Retinal pigment epithelial cell (primary cell): ENCODE measurements around the gene C1orf232.

Source experiments
- DNase-seq: peaks from one replicate; pipeline ENCODE4 v3.0.0-alpha.2; 2010; ENCODE audit warnings: low read depth
- H3K4me3 ChIP-seq: 2 replicates; pipeline ENCODE4 v1.5.1; 2011; ENCODE audit warnings: mild to moderate bottlenecking, low read length, control low read depth, moderate library complexity
- TF ChIP-seq, protein P1 (sequence below): conservative IDR thresholded peaks from 2 replicates; pipeline ENCODE4 v1.5.1; 2011; ENCODE audit warnings: low read depth, low read length, control low read depth, inconsistent platforms

C1orf232 gene

DNA sequence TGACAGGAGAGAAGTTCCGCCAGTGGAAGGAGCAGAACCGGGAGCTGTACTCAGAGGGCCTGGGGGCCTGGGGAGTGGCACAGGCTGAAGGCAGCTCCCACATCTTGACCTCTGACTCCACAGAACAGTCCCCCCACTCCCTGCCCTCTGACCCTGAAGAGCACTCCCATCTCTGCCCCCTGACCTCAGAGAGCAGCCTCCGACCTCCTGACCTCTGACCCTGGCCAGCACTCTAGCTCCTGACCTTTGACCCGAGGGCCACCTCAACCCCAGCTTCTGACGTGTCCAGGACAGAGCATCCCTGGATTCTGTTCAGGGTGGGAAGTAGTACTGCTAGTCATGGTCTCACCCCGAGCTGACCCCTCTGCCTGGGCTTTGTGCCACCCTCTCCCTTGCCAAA, 20.6 kb upstream of the C1orf232 start:
- no peak overlapping the region for H3K4me3 ChIP-seq
- no peak for DNase-seq
- TF ChIP-seq, protein P1, sequence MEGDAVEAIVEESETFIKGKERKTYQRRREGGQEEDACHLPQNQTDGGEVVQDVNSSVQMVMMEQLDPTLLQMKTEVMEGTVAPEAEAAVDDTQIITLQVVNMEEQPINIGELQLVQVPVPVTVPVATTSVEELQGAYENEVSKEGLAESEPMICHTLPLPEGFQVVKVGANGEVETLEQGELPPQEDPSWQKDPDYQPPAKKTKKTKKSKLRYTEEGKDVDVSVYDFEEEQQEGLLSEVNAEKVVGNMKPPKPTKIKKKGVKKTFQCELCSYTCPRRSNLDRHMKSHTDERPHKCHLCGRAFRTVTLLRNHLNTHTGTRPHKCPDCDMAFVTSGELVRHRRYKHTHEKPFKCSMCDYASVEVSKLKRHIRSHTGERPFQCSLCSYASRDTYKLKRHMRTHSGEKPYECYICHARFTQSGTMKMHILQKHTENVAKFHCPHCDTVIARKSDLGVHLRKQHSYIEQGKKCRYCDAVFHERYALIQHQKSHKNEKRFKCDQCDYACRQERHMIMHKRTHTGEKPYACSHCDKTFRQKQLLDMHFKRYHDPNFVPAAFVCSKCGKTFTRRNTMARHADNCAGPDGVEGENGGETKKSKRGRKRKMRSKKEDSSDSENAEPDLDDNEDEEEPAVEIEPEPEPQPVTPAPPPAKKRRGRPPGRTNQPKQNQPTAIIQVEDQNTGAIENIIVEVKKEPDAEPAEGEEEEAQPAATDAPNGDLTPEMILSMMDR = no peak

DNA sequence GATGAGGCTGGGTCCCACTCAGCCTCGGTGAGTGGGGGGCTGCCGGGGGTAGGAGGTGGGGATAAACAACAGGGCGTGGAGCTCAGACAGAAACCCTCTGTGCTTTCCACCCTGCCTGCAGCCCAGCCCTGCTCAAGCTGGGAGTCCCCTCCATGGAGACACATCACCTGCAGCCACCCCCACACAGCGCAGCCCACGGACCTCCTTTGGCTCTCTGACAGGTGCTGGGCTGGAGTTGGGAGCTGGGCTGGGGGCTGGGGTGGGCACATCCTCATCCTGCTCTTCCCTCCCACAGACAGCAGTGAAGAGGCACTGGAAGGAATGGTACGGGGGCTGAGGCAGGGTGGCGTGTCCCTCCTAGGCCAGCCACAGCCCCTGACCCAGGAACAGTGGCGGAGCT, 19.7 kb upstream of the C1orf232 start:
- TF ChIP-seq, protein P1 = no peak
- H3K4me3 ChIP-seq = no peak overlapping the region
- no peak for DNase-seq

DNA sequence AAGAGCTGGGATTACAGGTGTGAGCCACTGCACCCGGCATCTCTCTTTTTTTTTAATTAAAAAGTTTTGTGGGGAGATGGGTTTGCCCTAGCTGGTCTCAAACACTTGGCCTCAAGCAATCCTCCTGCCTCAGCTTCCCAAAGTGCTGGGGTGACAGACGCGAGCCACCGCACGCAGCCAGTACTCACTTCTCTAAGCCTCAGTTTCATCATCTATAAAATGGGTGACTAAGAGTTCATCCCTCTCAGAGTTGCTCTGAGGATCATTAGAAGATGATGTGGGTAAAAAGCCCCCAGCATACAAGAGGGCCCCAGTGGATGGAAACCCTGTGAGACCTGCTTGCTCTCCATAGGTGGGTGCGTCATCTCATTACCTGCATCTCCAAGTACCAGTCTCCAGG, 19.1 kb upstream of the C1orf232 start:
- DNase-seq = no peak
- H3K4me3 ChIP-seq = no peak overlapping the region
- TF ChIP-seq, protein P1 = no peak

DNA sequence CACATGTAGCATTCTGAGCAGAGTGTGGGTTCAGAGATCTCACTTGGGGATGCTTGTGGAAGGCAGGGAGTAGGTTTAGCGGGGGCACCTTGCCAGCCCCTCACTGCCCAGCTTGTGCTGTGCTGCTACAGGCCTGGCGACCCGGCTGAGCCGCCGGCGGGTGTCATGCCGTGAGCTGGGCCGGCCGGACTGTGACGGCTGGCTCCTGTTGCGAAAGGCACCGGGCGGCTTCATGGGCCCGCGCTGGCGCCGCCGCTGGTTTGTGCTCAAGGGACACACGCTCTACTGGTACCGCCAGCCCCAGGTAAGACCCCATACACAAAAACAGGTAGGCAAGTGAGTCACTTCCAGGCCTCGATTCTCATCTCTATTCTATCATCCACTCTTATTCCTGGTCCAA, 16.1 kb upstream of the C1orf232 start:
- DNase-seq = no peak
- no peak overlapping the region for H3K4me3 ChIP-seq
- TF ChIP-seq, protein P1 = no peak

DNA sequence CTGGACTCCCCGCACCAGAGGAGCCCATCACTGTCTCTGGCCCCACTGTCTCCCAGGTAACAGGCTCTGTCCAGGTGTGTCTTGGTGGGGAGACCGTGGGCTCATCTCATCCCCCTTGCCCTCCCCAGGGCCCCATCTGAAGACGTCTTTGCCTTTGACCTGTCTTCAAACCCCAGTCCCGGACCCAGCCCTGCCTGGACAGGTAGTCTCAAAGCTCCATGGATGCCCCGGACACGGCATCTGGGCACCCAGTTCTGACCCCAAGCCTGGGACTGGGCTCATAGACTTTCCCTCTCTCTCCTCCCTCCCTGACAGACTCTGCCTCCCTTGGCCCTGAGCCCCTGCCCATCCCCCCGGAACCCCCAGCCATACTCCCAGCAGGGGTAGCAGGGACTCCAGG, 15.3 kb upstream of the C1orf232 start:
- DNase-seq = no peak
- TF ChIP-seq, protein P1 = no peak
- no peak overlapping the region for H3K4me3 ChIP-seq

DNA sequence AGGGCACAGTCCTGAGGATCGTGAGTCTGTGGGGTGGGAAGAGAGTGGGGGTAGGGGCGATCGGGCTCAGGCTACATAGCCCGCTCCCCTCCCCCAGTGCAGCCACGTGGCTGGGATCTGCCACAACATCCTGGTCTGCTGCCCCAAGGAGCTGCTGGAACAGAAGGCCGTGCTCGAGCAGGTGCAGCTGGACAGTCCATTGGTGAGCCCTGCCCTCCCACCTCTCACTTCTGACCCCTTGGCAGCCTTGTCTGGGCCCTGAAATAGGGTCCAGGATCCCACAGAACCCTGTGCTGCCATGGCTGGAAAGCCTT, 13.6 kb upstream of the C1orf232 start:
- no peak for DNase-seq
- TF ChIP-seq, protein P1 = no peak
- no peak overlapping the region for H3K4me3 ChIP-seq

DNA sequence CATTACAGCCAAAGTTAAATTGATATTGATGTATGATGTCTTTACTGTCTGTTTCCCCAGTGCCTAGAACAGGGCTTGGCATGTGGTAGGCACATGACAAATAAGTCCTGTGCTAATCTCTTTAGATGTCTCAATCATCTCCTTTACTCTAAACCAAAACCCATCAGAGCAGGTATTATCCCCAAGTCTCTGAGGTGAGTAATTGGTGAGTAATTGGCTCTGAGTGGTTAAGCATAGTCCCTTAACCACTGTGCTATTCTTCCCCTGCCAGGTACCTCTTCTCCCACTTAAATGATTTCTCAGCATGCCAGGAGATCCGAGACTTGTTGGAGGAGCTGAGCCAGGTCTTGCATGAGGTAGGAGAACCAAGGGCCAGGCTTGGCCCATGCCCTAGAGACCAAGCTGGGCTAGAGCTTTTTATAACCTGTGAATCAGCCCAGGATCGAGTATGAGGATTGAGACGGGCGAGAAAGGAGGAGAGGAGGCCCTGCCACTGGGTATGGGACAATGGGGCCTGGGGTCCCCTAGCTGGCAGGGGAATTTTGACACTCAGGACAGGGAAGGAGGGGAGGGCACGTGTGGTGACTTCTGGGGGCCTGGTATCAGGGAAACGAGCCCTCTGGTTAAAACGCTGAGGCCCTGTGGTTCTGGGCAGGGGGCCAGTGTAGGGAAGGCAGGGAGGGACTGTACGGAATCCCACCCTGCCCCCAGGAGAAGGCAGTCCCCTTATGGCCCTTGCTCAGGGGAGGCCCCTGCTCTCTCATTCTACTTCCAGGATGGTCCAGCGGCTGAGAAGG, 13.0 kb upstream of the C1orf232 start:
- no peak for DNase-seq
- TF ChIP-seq, protein P1 = no peak
- no peak overlapping the region for H3K4me3 ChIP-seq
